Muscle of leg (tissue), 11 donors: ENCODE results near the gene CDC42BPB. TPM values are rescaled to one million over a fixed set of nuclear protein-coding genes. Genes with fewer than 3 reads are reported as not detected.

ENCODE experiments used
- DNase-seq: peaks from one replicate; pipeline ENCODE4 v3.0.0; 2013
- H3K27ac ChIP-seq: one replicate; pipeline ENCODE4 v1.5.1; 2013; ENCODE audit warnings: mild to moderate bottlenecking, low read length, control low read depth
- H3K27me3 ChIP-seq: one replicate; pipeline ENCODE4 v1.6.1; 2013; ENCODE audit warnings: low read length; ENCODE audit not compliant: control insufficient read depth, insufficient read depth
- H3K36me3 ChIP-seq: one replicate; pipeline ENCODE4 v1.6.1; 2013; ENCODE audit warnings: low read length; ENCODE audit not compliant: control insufficient read depth, insufficient read depth
- H3K4me1 ChIP-seq: one replicate; pipeline ENCODE4 v1.6.1; 2013; ENCODE audit warnings: low read length; ENCODE audit not compliant: control insufficient read depth, insufficient read depth
- H3K4me3 ChIP-seq: one replicate; pipeline ENCODE4 v1.5.1; 2013; ENCODE audit warnings: low read length, control low read depth
- H3K9me3 ChIP-seq: replicated peaks from 2 replicates; pipeline ENCODE4 v1.6.1; 2013; ENCODE audit warnings: low read depth, low read length; ENCODE audit not compliant: control insufficient read depth
- WGBS: methylation state at CpG from one replicate; pipeline ENCODE4 v1.1.5; 2013; ENCODE audit warnings: missing lambda C conversion rate; ENCODE audit not compliant: insufficient coverage; 5-methylcytosine and 5-hydroxymethylcytosine counted together
- polyA plus RNA-seq, 8 donors: library from polyadenylated mRNA; unstranded; fragments of 120-200 nt; gene quantifications; one replicate each; pipeline versions ENCODE4 v1.2.1 to v1.2.3, GENCODE V29; 2013; ENCODE audit warnings: inconsistent platforms in 1 of 8, low replicate concordance in 1 of 8; ENCODE audit not compliant: insufficient read length in 8 of 8, insufficient read depth in 1 of 8
- total RNA-seq: library from RNA; stranded (reverse); fragments of 120-200 nt; gene quantifications from one replicate; pipeline ENCODE4 v1.2.4, GENCODE V29; 2013

CDC42BPB gene
- total and polyA plus RNA-seq, 9 donors = 34.8 to 65.7 (median 55.4) TPM

GRCh38 chr14:103003850-103004249, 53.5 kb downstream of the CDC42BPB start:
- Histone ChIP-seq H3K27me3 (no peaks in the 10 kb centered on the region), H3K36me3 (peaks cover 68% of the 10 kb centered on the region), H3K27ac (no peak overlapping the region), H3K9me3 (no peaks in the 10 kb centered on the region), H3K4me3 (no peak overlapping the region), H3K4me1 (peaks cover 8% of the 10 kb centered on the region)
- DNase-seq = no peak
- 79% methylated on average over 24 of the region's 24 CpGs for WGBS

- Histone ChIP-seq H3K4me3 (no peak overlapping the region), H3K4me1 (peaks cover 8% of the 10 kb centered on the region), H3K9me3 (no peaks in the 10 kb centered on the region), H3K27ac (no peak overlapping the region), H3K27me3 (no peaks in the 10 kb centered on the region), H3K36me3 (peaks cover 66% of the 10 kb centered on the region)
- no peak for DNase-seq
- WGBS = 89% methylated on average over 12 of the region's 14 CpGs
These were observed 54.1 kb downstream of the CDC42BPB start for GRCh38 chr14:103003351-103003615.

GRCh38 chr14:103002578-103003350, 54.6 kb downstream of the CDC42BPB start:
- Histone ChIP-seq H3K4me1 (peaks cover 5% of the 10 kb centered on the region), H3K9me3 (no peaks in the 10 kb centered on the region), H3K27ac (no peak overlapping the region), H3K27me3 (no peaks in the 10 kb centered on the region), H3K4me3 (no peak overlapping the region), H3K36me3 (peaks cover 65% of the 10 kb centered on the region)
- WGBS = 92% methylated on average over 17 of the region's 22 CpGs
- no peak for DNase-seq

GRCh38 chr14:103001651-103002396, 55.5 kb downstream of the CDC42BPB start:
- no peaks in the 10 kb centered on the region for H3K9me3 ChIP-seq
- H3K36me3 ChIP-seq = peaks cover 65% of the 10 kb centered on the region
- DNase-seq = no peak
- WGBS = 77% methylated on average over 36 of the region's 37 CpGs
- no peak overlapping the region for H3K27ac ChIP-seq
- H3K27me3 ChIP-seq = no peaks in the 10 kb centered on the region
- H3K4me3 ChIP-seq = no peak overlapping the region
- no peaks in the 10 kb centered on the region for H3K4me1 ChIP-seq

GRCh38 chr14:103001226-103001625, 56.1 kb downstream of the CDC42BPB start:
- WGBS = 88% methylated on average over 18 of the region's 18 CpGs
- H3K4me3 ChIP-seq = no peak overlapping the region
- peaks cover 66% of the 10 kb centered on the region for H3K36me3 ChIP-seq

GRCh38 chr14:103000291-103000921, 56.9 kb downstream of the CDC42BPB start:
- Histone ChIP-seq H3K27me3 (no peaks in the 10 kb centered on the region), H3K4me1 (no peaks in the 10 kb centered on the region), H3K27ac (no peak overlapping the region), H3K36me3 (peaks cover 66% of the 10 kb centered on the region), H3K4me3 (no peak overlapping the region), H3K9me3 (no peaks in the 10 kb centered on the region)
- DNase-seq = no peak
- 88% methylated on average over 19 of the region's 21 CpGs for WGBS

More at GRCh38 chr14:103001226-103001625, 56.1 kb downstream of the CDC42BPB start:
- Histone ChIP-seq H3K27me3 (no peaks in the 10 kb centered on the region), H3K4me1 (no peaks in the 10 kb centered on the region), H3K27ac (no peak overlapping the region), H3K9me3 (no peaks in the 10 kb centered on the region)
- no peak for DNase-seq

- H3K36me3 ChIP-seq = peaks cover 71% of the 10 kb centered on the region
- no peaks in the 10 kb centered on the region for H3K9me3 ChIP-seq
- DNase-seq = no peak
- no peaks in the 10 kb centered on the region for H3K4me1 ChIP-seq
- no peak overlapping the region for H3K27ac ChIP-seq
- no peak overlapping the region for H3K4me3 ChIP-seq
- H3K27me3 ChIP-seq = no peaks in the 10 kb centered on the region
- 96% methylated on average over 7 of the region's 21 CpGs for WGBS
These were observed 58.0 kb downstream of the CDC42BPB start for GRCh38 chr14:102999227-102999895.

GRCh38 chr14:102998393-102998792, 59.0 kb downstream of the CDC42BPB start:
- H3K36me3 ChIP-seq = peaks cover 76% of the 10 kb centered on the region
- WGBS = 64% methylated on average over 2 of the region's 6 CpGs
- H3K27ac ChIP-seq = no peak overlapping the region
- no peaks in the 10 kb centered on the region for H3K9me3 ChIP-seq
- H3K4me3 ChIP-seq = no peak overlapping the region
- peaks cover 2% of the 10 kb centered on the region for H3K4me1 ChIP-seq
- no peak for DNase-seq
- no peaks in the 10 kb centered on the region for H3K27me3 ChIP-seq

- 89% methylated on average over 5 of the region's 10 CpGs for WGBS
- DNase-seq = no peak
- Histone ChIP-seq H3K36me3 (peaks cover 69% of the 10 kb centered on the region), H3K4me3 (no peak overlapping the region), H3K4me1 (peaks cover 2% of the 10 kb centered on the region), H3K27ac (no peak overlapping the region), H3K9me3 (no peaks in the 10 kb centered on the region), H3K27me3 (no peaks in the 10 kb centered on the region)
These were observed 60.4 kb downstream of the CDC42BPB start for GRCh38 chr14:102996941-102997340.

GRCh38 chr14:102994689-102995088, 62.7 kb downstream of the CDC42BPB start:
- 73% methylated on average over 4 of the region's 4 CpGs for WGBS
- peaks cover 59% of the 10 kb centered on the region for H3K36me3 ChIP-seq

More at GRCh38 chr14:102994689-102995088, 62.7 kb downstream of the CDC42BPB start:
- DNase-seq = no peak
- Histone ChIP-seq H3K27ac (no peak overlapping the region), H3K4me1 (peaks cover 2% of the 10 kb centered on the region), H3K27me3 (no peaks in the 10 kb centered on the region), H3K4me3 (no peak overlapping the region), H3K9me3 (peaks cover 4% of the 10 kb centered on the region)
